NCI-H345 (cell line): Measurements from ENCODE around the gene OR13A1.
"Not testable (repeated sequence)": the region's sequence is repeated elsewhere in the genome, so short reads cannot be mapped to it uniquely, and the experiment has no call there.

Experiments
- DNase-seq: peaks from one replicate; lab custom pipeline; 2025; lab: John Stamatoyannopoulos, UW

Gene OR13A1

GRCh38 chr10:45280113-45280760, 35.2 kb downstream of the OR13A1 start:
- no peak for DNase-seq

DNA sequence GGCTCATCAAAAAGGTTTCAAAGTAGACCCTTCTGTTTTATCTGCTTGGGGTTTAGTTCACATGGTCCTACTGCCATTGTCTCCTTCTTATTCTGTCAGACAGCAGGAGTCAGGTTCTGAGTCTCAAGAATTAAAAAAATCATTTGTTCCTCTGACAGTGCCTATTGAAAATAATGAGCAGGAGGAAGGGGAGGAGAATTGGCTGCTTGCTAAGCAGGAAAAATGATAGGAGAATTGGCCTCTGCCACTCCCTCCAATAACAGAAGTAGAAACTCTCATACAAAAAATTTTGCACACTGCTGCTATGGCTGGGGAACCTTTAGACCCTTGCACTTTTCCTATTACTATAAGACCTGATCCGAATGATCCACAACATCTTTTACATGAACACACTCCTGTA, 35.7 kb downstream of the OR13A1 start:
- DNase-seq: no peak

DNA sequence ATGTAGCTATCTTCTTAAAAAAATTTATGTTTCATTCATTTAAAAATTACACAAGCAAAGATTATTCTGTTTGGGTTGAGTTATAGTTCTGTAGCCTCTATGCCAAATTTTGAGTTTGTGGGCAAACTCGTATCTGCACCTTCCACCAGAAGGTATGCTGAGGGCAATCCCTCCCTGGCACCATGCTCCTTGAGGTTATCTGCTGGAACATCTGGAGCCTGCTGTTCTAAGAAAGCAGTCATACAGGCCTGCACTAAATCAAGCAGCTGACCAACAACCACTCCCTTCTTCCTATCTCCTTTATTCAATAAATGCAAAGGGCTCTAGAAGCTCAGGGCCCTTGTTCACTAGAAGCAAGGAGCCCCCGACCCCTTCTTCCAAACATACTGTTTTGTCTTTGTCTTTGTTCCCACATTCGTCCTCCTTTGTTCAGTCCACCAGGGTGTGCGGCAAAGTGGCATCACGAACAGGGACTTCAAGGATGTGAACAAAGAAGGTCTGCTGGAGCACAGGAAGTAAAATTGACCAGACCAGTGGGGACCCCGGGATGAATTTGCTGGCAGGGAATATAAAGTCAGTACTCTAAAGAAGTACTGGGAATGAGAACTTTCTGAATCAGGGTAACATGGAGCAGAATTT, 36.4 kb downstream of the OR13A1 start:
- DNase-seq: no peak

DNA sequence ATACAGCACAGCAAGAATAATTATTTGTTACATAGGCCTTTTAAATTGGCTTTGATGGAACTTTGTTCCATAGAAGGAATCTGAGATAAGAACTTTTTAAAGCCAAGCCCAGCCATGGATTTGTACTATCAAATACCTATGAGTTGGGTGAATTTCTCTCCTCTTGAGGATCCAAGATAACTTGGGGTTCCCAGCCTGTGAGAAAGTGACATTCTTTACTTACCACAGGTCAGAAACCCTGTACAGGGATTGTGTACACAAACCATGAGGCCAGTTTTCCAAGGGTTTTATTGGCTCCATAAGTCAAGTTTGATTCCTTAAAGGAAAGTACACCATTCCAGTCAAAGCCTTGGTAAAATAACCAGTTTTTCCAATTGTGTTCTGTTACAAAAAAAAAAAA, 39.3 kb downstream of the OR13A1 start:
- DNase-seq: not testable (repeated sequence)

DNA sequence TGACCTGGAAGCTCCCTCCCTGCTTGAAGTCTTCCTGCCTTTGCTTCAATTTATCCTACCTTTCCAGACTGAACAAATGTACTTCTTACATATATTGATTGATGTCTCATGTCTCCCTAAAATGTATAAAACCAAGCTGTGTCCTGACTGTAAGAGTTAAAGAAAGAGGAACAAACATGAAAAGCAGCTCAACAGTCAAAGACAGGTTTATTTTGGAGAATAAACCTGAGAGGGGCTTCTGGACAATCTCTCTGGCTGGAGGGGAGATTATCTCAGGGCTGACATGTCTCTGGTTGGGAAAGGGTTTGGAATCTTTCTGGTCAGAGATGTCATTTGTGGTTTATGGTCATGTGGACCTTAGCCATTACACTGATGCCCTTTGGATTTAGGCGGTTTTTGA, 41.0 kb downstream of the OR13A1 start:
- DNase-seq: no peak

DNA sequence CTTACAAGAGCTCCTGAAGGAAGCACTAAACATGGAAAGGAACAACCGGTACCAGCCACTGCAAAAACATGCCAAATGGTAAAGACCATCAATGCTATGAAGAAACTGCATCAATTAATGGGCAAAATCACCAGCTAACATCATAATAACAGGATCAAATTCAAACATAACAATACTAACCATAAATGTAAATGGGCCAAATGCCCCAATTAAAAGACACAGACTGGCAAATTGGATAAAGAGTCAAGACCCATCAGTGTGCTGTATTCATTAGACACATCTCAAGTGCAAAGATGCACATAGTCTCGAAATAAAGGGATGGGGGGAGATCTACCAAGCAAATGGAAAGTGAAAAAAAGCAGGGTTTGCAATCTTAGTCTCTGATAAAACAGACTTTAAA, 47.6 kb downstream of the OR13A1 start:
- not testable (repeated sequence) for DNase-seq

DNA sequence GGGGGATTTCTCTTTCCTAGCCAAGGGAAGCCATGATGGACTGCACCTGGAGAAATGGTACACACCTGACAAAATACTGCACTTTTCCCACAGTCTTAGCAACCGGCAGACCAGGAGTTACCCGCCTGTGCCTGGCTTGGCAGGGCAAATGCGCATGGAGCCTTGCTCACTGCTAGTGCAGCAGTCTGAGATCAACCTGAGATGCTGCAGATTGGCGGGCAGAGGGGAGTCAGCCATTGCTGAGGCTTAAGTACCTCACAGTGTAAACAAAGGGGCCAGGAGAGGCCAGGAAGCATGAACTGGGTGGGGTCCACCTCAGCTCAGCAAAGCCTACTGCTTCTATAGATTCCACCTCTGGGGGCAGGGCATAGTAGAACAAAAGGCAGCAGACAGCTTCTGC, 49.4 kb downstream of the OR13A1 start:
- DNase-seq: no peak

DNA sequence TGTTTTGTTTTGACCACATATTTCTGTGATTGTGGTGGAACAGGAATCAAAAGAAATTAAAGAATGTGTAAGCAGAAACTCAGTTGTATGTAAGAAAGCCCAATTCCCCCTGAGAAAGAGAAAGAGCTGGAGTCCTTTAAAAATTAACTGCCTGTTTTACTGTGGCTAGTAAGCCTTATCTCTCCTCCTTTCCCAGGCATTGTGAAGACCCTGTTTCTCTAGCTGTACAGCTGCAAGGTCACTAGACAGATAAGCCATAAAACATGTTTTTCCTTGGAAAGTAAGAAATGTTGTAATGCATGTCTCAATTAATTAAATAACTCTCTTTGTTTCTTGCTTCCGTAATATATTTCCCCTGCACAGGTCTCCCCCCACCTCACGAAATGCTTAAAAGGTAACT, 53.5 kb downstream of the OR13A1 start:
- no peak for DNase-seq

GRCh38 chr10:45261243-45261775, 54.1 kb downstream of the OR13A1 start:
- no peak for DNase-seq

GRCh38 chr10:45260635-45261034, 54.8 kb downstream of the OR13A1 start:
- not testable (repeated sequence) for DNase-seq

- not testable (repeated sequence) for DNase-seq
Measured at GRCh38 chr10:45259786-45260495, 55.5 kb downstream of the OR13A1 start.

DNA sequence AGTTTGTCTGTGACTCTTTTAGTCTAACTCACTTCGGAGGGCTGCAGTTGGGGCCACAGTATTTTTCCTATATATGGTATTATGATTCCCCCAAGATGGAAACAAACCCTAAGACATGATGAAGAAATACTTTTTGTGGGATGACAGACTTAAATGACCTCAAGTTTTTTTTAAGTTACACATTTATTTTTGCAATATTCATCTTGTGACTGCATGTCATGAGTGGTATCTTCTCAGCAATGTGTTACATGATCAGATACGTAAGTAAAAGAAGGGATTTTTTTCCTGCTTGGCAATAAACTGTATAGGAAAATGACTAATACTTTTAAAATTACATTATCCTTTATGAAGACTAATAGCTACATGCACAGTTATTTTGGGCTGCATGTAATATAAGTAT, 57.8 kb downstream of the OR13A1 start:
- DNase-seq: no peak

GRCh38 chr10:45256246-45256645, 59.2 kb downstream of the OR13A1 start:
- DNase-seq: no peak

DNA sequence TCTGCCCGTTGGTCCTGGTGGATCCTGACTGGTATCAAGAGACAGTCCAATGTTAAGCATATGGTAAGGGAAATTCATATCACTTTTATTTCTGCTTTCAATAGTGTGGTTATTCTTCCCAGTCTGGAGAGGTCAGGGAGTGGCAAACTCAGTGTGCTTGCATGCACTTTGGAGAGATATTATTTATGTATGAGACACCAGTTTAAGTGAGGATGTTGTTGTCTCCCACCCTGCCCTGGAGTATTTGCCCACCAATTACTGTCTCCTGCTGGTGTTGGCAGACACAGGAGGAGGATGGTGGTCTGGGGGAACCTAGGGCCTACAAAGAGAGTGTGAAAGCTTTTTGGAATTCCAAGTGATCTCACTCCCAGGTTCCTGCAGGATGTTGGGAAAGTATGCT, 59.7 kb downstream of the OR13A1 start:
- no peak for DNase-seq

GRCh38 chr10:45254892-45255291, 60.5 kb downstream of the OR13A1 start:
- DNase-seq: no peak

DNA sequence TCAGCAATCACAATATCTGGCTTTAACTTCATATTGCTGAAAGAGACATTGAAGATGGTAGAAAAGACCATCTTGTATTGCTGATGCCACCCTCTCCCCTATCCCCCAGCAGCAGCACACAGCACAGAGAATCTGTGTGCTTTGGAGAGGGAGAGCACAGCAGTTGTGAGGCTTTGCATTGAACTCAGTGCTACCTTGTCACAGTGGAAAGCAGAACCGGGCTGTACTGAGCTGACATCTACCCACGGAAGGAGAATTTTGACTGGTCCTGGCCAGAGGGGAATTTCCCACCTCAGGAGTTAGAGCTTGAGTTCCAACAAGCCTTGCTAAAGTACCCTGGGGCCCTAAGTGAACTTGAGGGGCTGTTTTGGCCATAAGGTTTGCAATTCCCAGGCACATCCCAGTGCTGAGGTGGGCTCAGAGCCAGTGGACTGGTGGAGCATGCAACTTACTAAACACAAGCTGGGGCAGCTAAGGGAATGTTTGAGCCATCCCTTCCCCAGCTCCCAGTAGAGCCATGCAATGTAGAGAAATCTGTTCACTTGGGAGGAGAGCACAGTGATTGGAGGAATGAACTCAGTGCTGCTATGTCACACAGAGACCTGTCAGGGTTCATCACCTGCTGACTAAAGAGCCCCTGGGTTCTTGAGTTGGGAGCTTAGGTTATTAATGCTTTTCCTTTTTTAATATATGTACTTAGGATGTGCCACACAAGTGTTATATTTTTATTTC, 62.1 kb downstream of the OR13A1 start:
- no peak for DNase-seq
